OCI-LY7 (cell line): ENCODE results near the gene SEZ6. TPM values are rescaled to one million over a fixed set of nuclear protein-coding genes. Genes with fewer than 3 reads are reported as not detected.

ENCODE experiments used
- BruUV-seq: library from RNA; stranded (reverse); fragments of 400-500 nt; replicated peaks from 2 replicates; lab custom pipeline; 2021; lab: Mats Ljungman, UMichigan
- CTCF ChIA-PET: fragments of 300-600 bp; sonication (Branson Sonifier 250); formaldehyde crosslinking; loops from one replicate; lab custom pipeline; 2022; ENCODE audit warnings: antibody characterized with exemption; ENCODE audit not compliant: unreplicated experiment; lab: Charles Lee
- POLR2A ChIA-PET: fragments of 300-600 bp; sonication (Branson Sonifier 250); formaldehyde crosslinking; loops from one replicate; lab custom pipeline; 2022; ENCODE audit warnings: antibody characterized with exemption; lab: Charles Lee
- DNase-seq: peaks from one replicate; pipeline ENCODE4 v3.0.0-alpha.2; 2015; ENCODE audit warnings: low spot score
- H2AFZ ChIP-seq: fragments of 200-600 bp; sonication (generic), shearing (Covaris generic); 2 replicates; pipeline ENCODE4 v1.6.1; 2014; ENCODE audit warnings: mild to moderate bottlenecking, antibody characterized with exemption, low read length, moderate library complexity
- H3K27ac ChIP-seq: fragments of 200-600 bp; sonication (generic); 2 replicates; pipeline ENCODE4 v1.5.1; 2014; ENCODE audit warnings: mixed run types, low read depth, mild to moderate bottlenecking, moderate library complexity, low read length, inconsistent platforms; ENCODE audit not compliant: poor library complexity, severe bottlenecking
- H3K36me3 ChIP-seq: fragments of 200-600 bp; sonication (generic); 2 replicates; pipeline ENCODE4 v1.6.1; 2014; ENCODE audit warnings: mild to moderate bottlenecking, antibody characterized with exemption, low read length, moderate library complexity, mixed read lengths; ENCODE audit not compliant: insufficient read depth
- H3K4me1 ChIP-seq: fragments of 200-600 bp; sonication (generic); 2 replicates; pipeline ENCODE4 v1.5.1; 2014; ENCODE audit warnings: mild to moderate bottlenecking, low read length; ENCODE audit not compliant: insufficient read depth, poor library complexity, severe bottlenecking
- H3K4me2 ChIP-seq: fragments of 200-600 bp; sonication (generic); 2 replicates; pipeline ENCODE4 v1.6.1; 2014; ENCODE audit warnings: mild to moderate bottlenecking, low read length
- H3K4me3 ChIP-seq: fragments of 200-600 bp; sonication (generic); 2 replicates; pipeline ENCODE4 v1.5.1; 2014; ENCODE audit warnings: mild to moderate bottlenecking, low read depth, low read length; ENCODE audit not compliant: poor library complexity, severe bottlenecking
- H3K79me2 ChIP-seq: fragments of 200-600 bp; sonication (generic); 2 replicates; pipeline ENCODE4 v1.6.1; 2016; ENCODE audit warnings: low read depth, mild to moderate bottlenecking, low read length, moderate library complexity, mixed read lengths; ENCODE audit not compliant: insufficient read depth
- H3K9me2 ChIP-seq: fragments of 200-600 bp; sonication (generic); 2 replicates; pipeline ENCODE4 v1.6.1; 2016; ENCODE audit warnings: mild to moderate bottlenecking, low read length, mixed read lengths; ENCODE audit not compliant: insufficient read depth
- H3K9me3 ChIP-seq: fragments of 200-600 bp; sonication (generic); 2 replicates; pipeline ENCODE4 v1.6.1; 2014; ENCODE audit warnings: mild to moderate bottlenecking, mixed run types, low read length, mixed read lengths
- H4K20me1 ChIP-seq: fragments of 200-600 bp; sonication (generic); 2 replicates; pipeline ENCODE4 v1.6.1; 2014; ENCODE audit warnings: mild to moderate bottlenecking, antibody characterized with exemption, low read length, moderate library complexity, mixed read lengths; ENCODE audit not compliant: insufficient read depth
- EZH2phosphoT487 ChIP-seq: fragments of 200-600 bp; sonication (generic); IDR thresholded peaks from 2 replicates; pipeline ENCODE4 v1.6.1; 2018; ENCODE audit warnings: low read depth, borderline replicate concordance, mild to moderate bottlenecking, mixed run types, antibody characterized with exemption, low read length, moderate library complexity, mixed read lengths
- intact Hi-C: fragments of 100-400 bp; cut with micrococcal nuclease; formaldehyde crosslinking; loops from one replicate; pipeline ENCODE4 v1.10.0; 2022; ENCODE audit not compliant: unreplicated experiment
- total RNA-seq, 2 experiments: library from RNA; depleted of rRNA in 1 of 2; stranded (reverse); fragments of >200 nt in 1 of 2; shearing (Covaris generic) in 1 of 2; gene quantifications; 2 replicates each; pipeline ENCODE4 v1.2.3, GENCODE V29; 2014 to 2022
- TF ChIP-seq, protein P1 (sequence below): fragments of 200-600 bp; sonication (generic); conservative IDR thresholded peaks from 2 replicates; pipeline ENCODE4 v1.5.1; 2014; ENCODE audit warnings: mild to moderate bottlenecking, antibody characterized with exemption, low read length, moderate library complexity, mixed read lengths

SEZ6 gene
- total RNA-seq, 2 experiments from 2014 or later: not detected

DNA sequence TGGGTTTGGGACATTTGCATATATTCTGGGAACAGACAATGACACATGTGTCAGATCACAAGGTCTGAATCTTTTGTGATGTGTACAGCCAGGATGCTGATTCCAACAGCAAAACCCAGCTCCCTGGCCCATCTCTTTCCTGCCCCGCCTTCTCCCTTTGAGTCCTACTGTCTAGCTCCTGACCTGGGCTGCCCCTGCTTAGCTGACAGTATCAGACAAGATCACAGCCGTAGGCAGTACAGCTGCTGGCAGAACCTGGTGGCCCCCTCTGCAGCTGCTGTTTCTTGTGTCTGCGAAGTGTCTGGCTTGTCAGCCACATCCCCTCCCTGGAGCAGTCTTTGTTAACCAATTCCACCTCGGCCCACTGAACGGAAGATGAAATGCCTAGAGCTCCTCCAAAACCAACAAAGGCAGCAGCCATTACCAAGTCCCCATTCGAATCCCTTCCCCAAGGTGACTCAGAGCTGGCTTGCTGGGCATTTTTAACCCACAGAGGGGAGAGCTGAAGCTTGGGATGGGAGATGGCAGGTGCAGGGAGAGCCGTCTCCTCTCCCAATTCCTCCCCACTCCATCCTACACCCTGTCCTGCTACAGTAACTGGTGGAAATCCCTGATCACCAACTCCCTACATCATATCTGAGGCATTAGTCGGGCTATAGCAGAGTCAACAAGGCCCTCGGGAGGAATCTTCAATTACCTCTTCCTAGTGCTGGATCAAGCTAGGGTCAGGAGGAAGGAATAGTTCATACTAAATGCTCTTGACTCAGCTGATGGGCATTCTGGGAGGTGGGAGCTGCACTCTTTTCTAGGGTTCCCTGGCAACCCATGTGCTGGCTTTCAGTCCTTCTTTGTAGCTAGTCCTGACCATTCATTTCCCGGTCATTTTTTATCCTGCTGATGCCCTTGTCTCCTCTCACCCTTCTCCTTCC lies 42.9 kb upstream of the SEZ6 start:
- Histone ChIP-seq H3K79me2 (no peaks in the 10 kb centered on the region), H3K36me3 (no peaks in the 10 kb centered on the region), H3K9me3 (no peaks in the 10 kb centered on the region), H3K4me3 (no peak overlapping the region), H3K9me2 (no peaks in the 10 kb centered on the region), H3K27ac (no peak overlapping the region), H4K20me1 (no peaks in the 10 kb centered on the region), H2AFZ (no peak overlapping the region), H3K4me1 (peaks cover 7% of the 10 kb centered on the region), H3K4me2 (no peak overlapping the region)
- intact Hi-C loops: no loop called here
- ChIA-PET CTCF (no interaction called here), POLR2A (no interaction called here)
- DNase-seq: no peak
- TF ChIP-seq EZH2phosphoT487: no peak
- TF ChIP-seq, protein P1, sequence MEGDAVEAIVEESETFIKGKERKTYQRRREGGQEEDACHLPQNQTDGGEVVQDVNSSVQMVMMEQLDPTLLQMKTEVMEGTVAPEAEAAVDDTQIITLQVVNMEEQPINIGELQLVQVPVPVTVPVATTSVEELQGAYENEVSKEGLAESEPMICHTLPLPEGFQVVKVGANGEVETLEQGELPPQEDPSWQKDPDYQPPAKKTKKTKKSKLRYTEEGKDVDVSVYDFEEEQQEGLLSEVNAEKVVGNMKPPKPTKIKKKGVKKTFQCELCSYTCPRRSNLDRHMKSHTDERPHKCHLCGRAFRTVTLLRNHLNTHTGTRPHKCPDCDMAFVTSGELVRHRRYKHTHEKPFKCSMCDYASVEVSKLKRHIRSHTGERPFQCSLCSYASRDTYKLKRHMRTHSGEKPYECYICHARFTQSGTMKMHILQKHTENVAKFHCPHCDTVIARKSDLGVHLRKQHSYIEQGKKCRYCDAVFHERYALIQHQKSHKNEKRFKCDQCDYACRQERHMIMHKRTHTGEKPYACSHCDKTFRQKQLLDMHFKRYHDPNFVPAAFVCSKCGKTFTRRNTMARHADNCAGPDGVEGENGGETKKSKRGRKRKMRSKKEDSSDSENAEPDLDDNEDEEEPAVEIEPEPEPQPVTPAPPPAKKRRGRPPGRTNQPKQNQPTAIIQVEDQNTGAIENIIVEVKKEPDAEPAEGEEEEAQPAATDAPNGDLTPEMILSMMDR: no peak
- BruUV-seq: no TSS peak

DNA sequence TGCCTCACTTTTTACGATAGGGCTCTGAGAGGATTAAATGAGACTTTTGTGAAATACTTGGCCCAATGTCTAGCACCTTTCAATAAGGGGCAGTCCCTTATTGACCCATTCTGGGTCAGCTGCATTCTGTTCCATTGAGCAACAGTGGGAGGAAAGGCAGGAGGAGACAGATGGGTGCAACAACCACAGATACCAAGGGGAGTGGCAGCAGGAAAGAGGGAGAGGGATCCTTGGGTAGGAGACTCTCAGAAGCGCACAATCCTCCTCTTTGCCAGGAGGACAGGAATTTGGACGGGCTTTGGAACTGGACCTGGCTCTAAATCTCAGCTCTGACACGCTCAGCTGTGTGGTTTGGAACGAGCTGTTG lies 40.6 kb upstream of the SEZ6 start:
- CTCF ChIA-PET: no interaction called here
- POLR2A ChIA-PET: interaction anchor here (0.6 kb wide), 1 partner anchor 307 kb away, joined by 5 read pairs; no protein-coding TSS in a partner anchor

More for the DNA sequence above, 40.6 kb upstream of the SEZ6 start:
- Histone ChIP-seq H3K4me3 (no peak overlapping the region), H3K4me2 (no peak overlapping the region), H3K4me1 (peaks cover 22% of the 10 kb centered on the region), H3K9me2 (no peaks in the 10 kb centered on the region), H2AFZ (no peak overlapping the region), H3K36me3 (no peaks in the 10 kb centered on the region), H3K79me2 (no peaks in the 10 kb centered on the region), H3K27ac (no peak overlapping the region), H4K20me1 (no peaks in the 10 kb centered on the region), H3K9me3 (no peaks in the 10 kb centered on the region)
- no peak for TF ChIP-seq EZH2phosphoT487
- TF ChIP-seq, protein P1: no peak
- DNase-seq: no peak
- intact Hi-C loops: no loop called here
- no TSS peak for BruUV-seq
